Trophoblast cell (in vitro differentiated cells and primary cell): ENCODE results near the gene RBM14.

Experiments used
- DNase-seq, 2 donors: peaks; one replicate each; pipeline ENCODE4 v3.0.0-alpha.2; 2016
- H2AFZ ChIP-seq: 2 replicates; pipeline ENCODE4 v1.6.1; 2013; ENCODE audit warnings: low read length, moderate library complexity, mild to moderate bottlenecking; ENCODE audit not compliant: insufficient read depth, poor library complexity
- H2AK5ac ChIP-seq: 2 replicates; pipeline ENCODE4 v1.6.1; 2013; ENCODE audit warnings: mild to moderate bottlenecking, low read length
- H2BK120ac ChIP-seq: 2 replicates; pipeline ENCODE4 v1.6.1; 2013; ENCODE audit warnings: low read length, mild to moderate bottlenecking, moderate library complexity; ENCODE audit not compliant: insufficient read depth, poor library complexity
- H2BK12ac ChIP-seq: 2 replicates; pipeline ENCODE4 v1.6.1; 2013; ENCODE audit warnings: mild to moderate bottlenecking, low read length, moderate library complexity
- H2BK5ac ChIP-seq: 2 replicates; pipeline ENCODE4 v1.6.1; 2013; ENCODE audit warnings: low read length, low read depth, moderate library complexity, mild to moderate bottlenecking; ENCODE audit not compliant: poor library complexity
- H3K14ac ChIP-seq: 2 replicates; pipeline ENCODE4 v1.6.1; 2013; ENCODE audit warnings: mild to moderate bottlenecking, low read length
- H3K18ac ChIP-seq: 2 replicates; pipeline ENCODE4 v1.6.1; 2013; ENCODE audit warnings: mild to moderate bottlenecking, low read length
- H3K23ac ChIP-seq: 2 replicates; pipeline ENCODE4 v1.6.1; 2013; ENCODE audit warnings: low read length
- H3K27ac ChIP-seq: 2 replicates; pipeline ENCODE4 v1.5.1; 2013; ENCODE audit warnings: low read depth, mild to moderate bottlenecking, inconsistent platforms, low read length, moderate library complexity
- H3K27me3 ChIP-seq: 2 replicates; pipeline ENCODE4 v1.6.1; 2013; ENCODE audit warnings: inconsistent platforms, mild to moderate bottlenecking, low read length, moderate library complexity; ENCODE audit not compliant: insufficient read depth
- H3K36me3 ChIP-seq, 2 experiments: 1 replicate in 1 of 2; 2 replicates in 1 of 2; pipeline ENCODE4 v1.6.1; 2013; ENCODE audit warnings: low read length in 2 of 2, mild to moderate bottlenecking in 2 of 2, moderate library complexity in 1 of 2; ENCODE audit not compliant: insufficient read depth in 2 of 2, control insufficient read depth in 1 of 2
- H3K4ac ChIP-seq: 2 replicates; pipeline ENCODE4 v1.6.1; 2013; ENCODE audit warnings: low read depth, mild to moderate bottlenecking, low read length, moderate library complexity
- H3K4me1 ChIP-seq, 2 experiments: 1 replicate in 1 of 2; 2 replicates in 1 of 2; pipeline ENCODE4 v1.6.1; 2013; ENCODE audit warnings: low read length in 2 of 2, mild to moderate bottlenecking in 2 of 2, moderate library complexity in 1 of 2; ENCODE audit not compliant: insufficient read depth in 2 of 2, control insufficient read depth in 1 of 2
- H3K4me2 ChIP-seq: 2 replicates; pipeline ENCODE4 v1.6.1; 2013; ENCODE audit warnings: inconsistent platforms, mild to moderate bottlenecking, low read length, moderate library complexity
- H3K4me3 ChIP-seq: 2 replicates; pipeline ENCODE4 v1.5.1; 2013; ENCODE audit warnings: mild to moderate bottlenecking, low read depth, low read length, inconsistent platforms
- H3K79me1 ChIP-seq: one replicate; pipeline ENCODE4 v1.6.1; 2013; ENCODE audit warnings: low read length
- H3K79me2 ChIP-seq: 2 replicates; pipeline ENCODE4 v1.6.1; 2013; ENCODE audit warnings: low read length, mild to moderate bottlenecking; ENCODE audit not compliant: control insufficient read depth, insufficient read depth, poor library complexity
- H3K9ac ChIP-seq: 2 replicates; pipeline ENCODE4 v1.6.1; 2013; ENCODE audit warnings: mild to moderate bottlenecking, low read length
- H3K9me3 ChIP-seq: 2 replicates; pipeline ENCODE4 v1.6.1; 2013; ENCODE audit warnings: low read depth, mild to moderate bottlenecking, control low read depth, inconsistent platforms, low read length; ENCODE audit not compliant: insufficient read depth
- H4K12ac ChIP-seq: 2 replicates; pipeline ENCODE4 v1.6.1; 2013; ENCODE audit warnings: low read depth, mild to moderate bottlenecking, low read length, moderate library complexity
- H4K8ac ChIP-seq: 2 replicates; pipeline ENCODE4 v1.6.1; 2013; ENCODE audit warnings: low read depth, mild to moderate bottlenecking, low read length, moderate library complexity
- H4K91ac ChIP-seq: one replicate; pipeline ENCODE4 v1.6.1; 2013; ENCODE audit warnings: low read depth, mild to moderate bottlenecking, low read length, moderate library complexity
- WGBS: extraction: QIAGEN DNeasy Blood & Tissue Kit; methylation state at CpG from one replicate; pipeline ENCODE4 v1.1.7; 2013; ENCODE audit warnings: missing lambda C conversion rate; ENCODE audit not compliant: insufficient read length, insufficient coverage; ENCODE audit errors: extremely low coverage; 5-methylcytosine and 5-hydroxymethylcytosine counted together

RBM14 gene

GRCh38 chr11:66598993-66599392 lies 17.4 kb upstream of the RBM14 start:
- Histone ChIP-seq H4K91ac (no peak overlapping the region), H3K79me1 (no peaks in the 10 kb centered on the region), H2BK120ac (no peak overlapping the region), H3K27ac (no peak overlapping the region), H3K9me3 (peaks cover 3% of the 10 kb centered on the region), H3K79me2 (no peaks in the 10 kb centered on the region), H3K14ac (no peak overlapping the region), H3K4me2 (no peak overlapping the region), H2AK5ac (no peak overlapping the region), H3K4me1 (no peaks in the 10 kb centered on the region), H3K27me3 (no peaks in the 10 kb centered on the region), H4K12ac (no peak overlapping the region), H2BK5ac (no peak overlapping the region), H2AFZ (no peak overlapping the region), H3K4me3 (no peak overlapping the region), H3K18ac (no peak overlapping the region), H3K4ac (no peak overlapping the region), H2BK12ac (no peak overlapping the region), H3K36me3 (peaks cover 21 to 27% of the 10 kb centered on the region in 2 experiments), H3K23ac (no peak overlapping the region), H3K9ac (no peak overlapping the region), H4K8ac (no peak overlapping the region)
- no peak for DNase-seq
- WGBS = no CpG with 5 or more reads among the region's 6 CpGs

- no peak overlapping the region for H3K23ac ChIP-seq
- H2BK5ac ChIP-seq = no peak overlapping the region
- no peak overlapping the region for H3K18ac ChIP-seq
- no peak overlapping the region for H3K9ac ChIP-seq
- H2AFZ ChIP-seq = no peak overlapping the region
- H3K4me2 ChIP-seq = no peak overlapping the region
- H3K9me3 ChIP-seq = peaks cover 3% of the 10 kb centered on the region
- no peak overlapping the region for H3K4ac ChIP-seq
- peaks cover 31 to 37% of the 10 kb centered on the region in 2 experiments for H3K36me3 ChIP-seq
- no peak for DNase-seq
- no peak overlapping the region for H2BK12ac ChIP-seq
- H3K27ac ChIP-seq = no peak overlapping the region
- no peak overlapping the region for H2AK5ac ChIP-seq
- no peak overlapping the region for H3K4me3 ChIP-seq
- no peak overlapping the region for H4K12ac ChIP-seq
- no peak overlapping the region for H4K8ac ChIP-seq
- whole genome bisulfite sequencing = no CpG with 5 or more reads among the region's 2 CpGs
- H4K91ac ChIP-seq = no peak overlapping the region
- H3K79me2 ChIP-seq = no peaks in the 10 kb centered on the region
- H3K4me1 ChIP-seq = no peaks in the 10 kb centered on the region
- H2BK120ac ChIP-seq = no peak overlapping the region
- no peaks in the 10 kb centered on the region for H3K27me3 ChIP-seq
- H3K79me1 ChIP-seq = no peaks in the 10 kb centered on the region
- H3K14ac ChIP-seq = no peak overlapping the region
These were observed 16.2 kb upstream of the RBM14 start for GRCh38 chr11:66600219-66600618.

GRCh38 chr11:66600631-66601233 lies 15.7 kb upstream of the RBM14 start:
- H4K12ac ChIP-seq = no peak overlapping the region
- H3K79me2 ChIP-seq = no peaks in the 10 kb centered on the region
- no peak overlapping the region for H2AFZ ChIP-seq
- H3K9me3 ChIP-seq = peaks cover 3% of the 10 kb centered on the region
- no peak overlapping the region for H4K91ac ChIP-seq
- no peak overlapping the region for H3K9ac ChIP-seq
- no peak overlapping the region for H2AK5ac ChIP-seq
- H3K23ac ChIP-seq = no peak overlapping the region
- no peaks in the 10 kb centered on the region for H3K4me1 ChIP-seq
- no peak overlapping the region for H3K18ac ChIP-seq
- H3K4ac ChIP-seq = no peak overlapping the region
- H3K14ac ChIP-seq = no peak overlapping the region
- DNase-seq = no peak
- WGBS = no CpG with 5 or more reads among the region's 4 CpGs
- no peaks in the 10 kb centered on the region for H3K79me1 ChIP-seq
- no peak overlapping the region for H2BK12ac ChIP-seq
- H3K4me2 ChIP-seq = no peak overlapping the region
- H3K27ac ChIP-seq = no peak overlapping the region
- no peak overlapping the region for H3K4me3 ChIP-seq
- peaks cover 36 to 42% of the 10 kb centered on the region in 2 experiments for H3K36me3 ChIP-seq
- H3K27me3 ChIP-seq = no peaks in the 10 kb centered on the region
- no peak overlapping the region for H4K8ac ChIP-seq
- H2BK5ac ChIP-seq = no peak overlapping the region
- H2BK120ac ChIP-seq = no peak overlapping the region

- whole genome bisulfite sequencing = no CpG with 5 or more reads among the region's 6 CpGs
- no peak overlapping the region for H3K4ac ChIP-seq
- peaks cover 3% of the 10 kb centered on the region for H3K9me3 ChIP-seq
- no peak overlapping the region for H4K8ac ChIP-seq
- H2BK5ac ChIP-seq = no peak overlapping the region
- H2BK120ac ChIP-seq = no peak overlapping the region
- H2AK5ac ChIP-seq = no peak overlapping the region
- no peaks in the 10 kb centered on the region for H3K4me1 ChIP-seq
- no peaks in the 10 kb centered on the region for H3K27me3 ChIP-seq
- H4K91ac ChIP-seq = no peak overlapping the region
- H3K36me3 ChIP-seq = peaks cover 40 to 53% of the 10 kb centered on the region in 2 experiments
- H2AFZ ChIP-seq = no peak overlapping the region
- no peak overlapping the region for H3K4me2 ChIP-seq
- no peak overlapping the region for H2BK12ac ChIP-seq
- no peaks in the 10 kb centered on the region for H3K79me2 ChIP-seq
- no peak overlapping the region for H4K12ac ChIP-seq
- no peak overlapping the region for H3K27ac ChIP-seq
- no peak overlapping the region for H3K9ac ChIP-seq
- H3K23ac ChIP-seq = no peak overlapping the region
- H3K4me3 ChIP-seq = no peak overlapping the region
- no peak for DNase-seq
- H3K14ac ChIP-seq = no peak overlapping the region
- no peak overlapping the region for H3K18ac ChIP-seq
- H3K79me1 ChIP-seq = no peaks in the 10 kb centered on the region
These were observed 13.4 kb upstream of the RBM14 start for GRCh38 chr11:66603072-66603471.
